H1 (cell line): ENCODE data around the gene SERAC1. TPM values are rescaled to one million over a fixed set of nuclear protein-coding genes. Genes with fewer than 3 reads are reported as not detected.

ENCODE experiments used
- ASH2L ChIP-seq: fragments of 200-600, 300-600 bp; sonication (generic); IDR thresholded peaks from one replicate; pipeline ENCODE4 v1.7.1; 2017; ENCODE audit warnings: low read length
- JUND ChIP-seq: IDR thresholded peaks from 2 replicates; pipeline ENCODE4 v1.6.1; 2011; ENCODE audit warnings: mild to moderate bottlenecking, improper control_type of control experiment, low read length
- KDM5A ChIP-seq: fragments of 200-600 bp; IDR thresholded peaks from 2 replicates; pipeline ENCODE4 v1.7.1; 2012; ENCODE audit warnings: mild to moderate bottlenecking, low read length, inconsistent platforms, mixed read lengths
- RAD21 ChIP-seq, 2 experiments: IDR thresholded peaks in 1 of 2; conservative IDR thresholded peaks in 1 of 2; 2 replicates each; pipeline ENCODE4 v1.6.1; 2011; ENCODE audit warnings: low read depth in 2 of 2, low read length in 2 of 2, improper control_type of control experiment in 1 of 2, inconsistent platforms in 1 of 2, mild to moderate bottlenecking in 1 of 2, moderate library complexity in 1 of 2
- TBP ChIP-seq: IDR thresholded peaks from 2 replicates; pipeline ENCODE4 v1.6.1; 2011; ENCODE audit warnings: low read depth, low read length, improper control_type of control experiment
- polyA plus RNA-seq, 7 experiments: library from polyadenylated mRNA; depleted of rRNA in 3 of 7; stranded (reverse) in 5 of 7; unstranded in 2 of 7; fragments of >200 nt in 5 of 7; fragments of 200-250 nt in 2 of 7; gene quantifications; 1 replicate in 5 of 7; 2 replicates in 1 of 7; 4 replicates in 1 of 7; pipeline versions ENCODE4 v1.2.1 to v1.2.3, GENCODE V29; 2011 to 2013; ENCODE audit warnings: missing spikeins in 2 of 7, mixed read lengths in 2 of 7
- total RNA-seq: library from RNA; stranded (reverse); fragmentation: NEBNext Ultra II Directional; extraction: Animal tissue kit (Norgen Biotek cat#: 25700); gene quantifications from 2 replicates; pipeline ENCODE4 v1.2.1, GENCODE V29; 2021

The SERAC1 gene
- total and polyA plus RNA-seq, 2 of the 8 experiments (the other 6 are each of a cell fraction or from before 2014, with no cell fraction given), result 7.3 to 9.0 TPM

- TF ChIP-seq JUND (no peak), TBP (no peak), RAD21 (IDR thresholded peaks at IDR 0.05 in 1 of 2, conservative IDR thresholded peaks at IDR 0.05 in 1 of 2; ENCODE audit: low read depth in 2 of 2, low read length in 2 of 2) (no peak), KDM5A (no peak), ASH2L (no peak)
Measured at GRCh38 chr6:158115102-158115501, 53.0 kb downstream of the SERAC1 start (continued).
